Thoracic aorta (tissue), 2 donors: ENCODE results near the gene ZNRF3. TPM values are rescaled to one million over a fixed set of nuclear protein-coding genes. Genes with fewer than 3 reads are reported as not detected.
A peak's percentile ranks its signal among the peaks of the same experiment; 100 is the strongest.
"Not testable (repeated sequence)": the region's sequence is repeated elsewhere in the genome, so short reads cannot be mapped to it uniquely, and the experiment has no call there.

Experiments used
- ATAC-seq: fragments of 150-250 bp; one replicate; pipeline ENCODE4 v1.8.0; 2017; ENCODE audit warnings: low read depth; ENCODE audit not compliant: insufficient number of reproducible peaks, low FRiP score
- DNase-seq: peaks from one replicate; pipeline ENCODE4 v3.0.0-alpha.2; 2020; ENCODE audit warnings: low spot score
- H3K27ac ChIP-seq, 2 donors: fragments of 200-600 bp; sonication (generic); 1 replicate in 1 of 2; 2 replicates in 1 of 2; pipeline ENCODE4 v1.5.1; 2016; ENCODE audit warnings: mild to moderate bottlenecking in 2 of 2, moderate library complexity in 2 of 2
- H3K27me3 ChIP-seq: fragments of 200-600 bp; sonication (generic); replicated peaks from 2 replicates; pipeline ENCODE4 v1.6.0; 2016; ENCODE audit warnings: mild to moderate bottlenecking; ENCODE audit not compliant: insufficient read depth
- H3K36me3 ChIP-seq: fragments of 200-600 bp; sonication (generic); one replicate; pipeline ENCODE4 v1.5.1; 2016
- H3K4me1 ChIP-seq, 2 donors: fragments of 200-600 bp; sonication (generic); 1 replicate in 1 of 2; 2 replicates in 1 of 2; pipeline versions ENCODE4 v1.5.1 to v1.6.0; 2016; ENCODE audit warnings: low read depth in 2 of 2, mild to moderate bottlenecking in 1 of 2; ENCODE audit not compliant: control insufficient read depth in 1 of 2
- H3K4me3 ChIP-seq: fragments of 200-600 bp; sonication (generic); 2 replicates; pipeline ENCODE4 v1.5.1; 2016; ENCODE audit warnings: mild to moderate bottlenecking
- H3K9me3 ChIP-seq: fragments of 200-600 bp; sonication (generic); 2 replicates; pipeline ENCODE4 v1.5.1; 2016
- CTCF ChIP-seq: fragments of 200-600 bp; sonication (generic); IDR thresholded peaks from one replicate; pipeline ENCODE4 v1.5.1; 2019; ENCODE audit warnings: antibody characterized with exemption
- total RNA-seq, 2 donors: library from RNA; depleted of rRNA; stranded (reverse); fragments of >200 nt; gene quantifications; one replicate each; pipeline versions ENCODE4 v1.1.0 to v1.2.3, GENCODE V29; 2016

ZNRF3 gene
- total RNA-seq, 2 donors from 2014 or later = 17.2 to 23.1 TPM

- no peak for ATAC-seq
- Histone ChIP-seq H3K4me3 (no peak overlapping the region), H3K27me3 (no peaks in the 10 kb centered on the region), H3K27ac (no peak overlapping the region), H3K9me3 (no peaks in the 10 kb centered on the region), H3K4me1 (peaks cover 17 to 18% of the 10 kb centered on the region in 2 donors), H3K36me3 (no peaks in the 10 kb centered on the region)
- no peak for DNase-seq
- TF ChIP-seq CTCF = no peak
These were observed 154.1 kb downstream of the ZNRF3 start for GRCh38 chr22:29037340-29037932.

- no peak for DNase-seq
These were observed 155.8 kb downstream of the ZNRF3 start for GRCh38 chr22:29039148-29039547.

GRCh38 chr22:29039684-29040083 lies 156.3 kb downstream of the ZNRF3 start:
- H3K27ac ChIP-seq, H3K27me3 ChIP-seq, DNase-seq, ATAC-seq, H3K36me3 ChIP-seq, H3K4me3 ChIP-seq, H3K9me3 ChIP-seq: not testable (repeated sequence)
- peaks cover 18 to 25% of the 10 kb centered on the region in 2 donors for H3K4me1 ChIP-seq

More at GRCh38 chr22:29039148-29039547, 155.8 kb downstream of the ZNRF3 start:
- ATAC-seq = no peak
- Histone ChIP-seq H3K9me3 (no peaks in the 10 kb centered on the region), H3K4me1 (peaks cover 12 to 20% of the 10 kb centered on the region in 2 donors), H3K36me3 (no peaks in the 10 kb centered on the region), H3K27me3 (no peaks in the 10 kb centered on the region), H3K4me3 (no peak overlapping the region), H3K27ac (no peak overlapping the region)
- no peak for TF ChIP-seq CTCF

GRCh38 chr22:29040385-29041275 lies 157.3 kb downstream of the ZNRF3 start:
- Histone ChIP-seq H3K4me1 (peaks cover 22 to 25% of the 10 kb centered on the region in 2 donors), H3K36me3 (no peaks in the 10 kb centered on the region), H3K27me3 (no peaks in the 10 kb centered on the region), H3K4me3 (peak overlapping the region; percentile 30), H3K27ac (peak overlapping the region in 1 of 2 donors; percentile 27), H3K9me3 (no peaks in the 10 kb centered on the region)
- peak; percentile 96 for TF ChIP-seq CTCF
- peak; percentile 23 for ATAC-seq
- no peak for DNase-seq

GRCh38 chr22:29041408-29041807 lies 158.0 kb downstream of the ZNRF3 start:
- H3K27ac ChIP-seq = peak overlapping the region in 1 of 2 donors; percentile 27
- H3K36me3 ChIP-seq = peaks cover 4% of the 10 kb centered on the region
- peaks cover 22 to 25% of the 10 kb centered on the region in 2 donors for H3K4me1 ChIP-seq
- no peaks in the 10 kb centered on the region for H3K9me3 ChIP-seq
- DNase-seq = no peak
- TF ChIP-seq CTCF = no peak
- H3K27me3 ChIP-seq = no peaks in the 10 kb centered on the region
- no peak overlapping the region for H3K4me3 ChIP-seq
- no peak for ATAC-seq
